ENCODE measurements around the gene LRRC55.

The LRRC55 gene

GRCh38 chr11:57203359-57203758 lies 21.6 kb downstream of the LRRC55 start:
- no peak for DNase-seq
- no peak for TF ChIP-seq GATA1 (IDR thresholded peaks at IDR 0.05; ENCODE audit: low read depth, low read length)
- no peak for TF ChIP-seq POLR2A (IDR thresholded peaks at IDR 0.05; ENCODE audit: low read length)

DNA sequence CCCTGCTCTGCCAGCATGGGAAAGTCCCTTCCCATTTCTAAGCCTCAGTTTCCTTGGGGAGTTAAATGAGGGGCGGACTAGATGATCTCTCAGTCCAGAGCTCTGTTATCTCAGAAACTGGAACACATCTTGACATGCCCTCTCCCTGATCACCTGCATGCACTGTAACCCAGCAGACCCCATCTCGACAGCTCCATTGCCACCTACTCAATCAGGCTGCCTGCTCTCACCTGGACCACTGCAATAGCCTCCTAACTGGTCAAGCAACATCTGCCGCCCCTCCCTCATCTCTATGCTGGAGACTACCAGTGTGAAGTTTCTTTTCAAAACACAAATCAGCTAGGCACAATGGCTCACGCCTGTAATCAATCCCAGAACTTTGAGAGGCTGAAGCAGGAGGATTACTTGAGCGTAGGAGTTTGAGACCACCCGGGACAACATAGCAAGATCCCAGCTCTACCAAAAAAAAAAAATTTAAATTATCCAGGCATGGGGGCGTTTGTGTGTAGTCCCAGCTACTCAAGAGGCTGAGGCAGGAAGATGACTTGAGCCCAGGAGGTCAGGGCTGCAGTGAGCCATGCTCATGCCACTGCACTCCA lies 22.2 kb downstream of the LRRC55 start:
- no peak for TF ChIP-seq POLR2A (IDR thresholded peaks at IDR 0.05; ENCODE audit: low read length)
- no peak for TF ChIP-seq GATA1 (IDR thresholded peaks at IDR 0.05; ENCODE audit: low read depth, low read length)
- no peak for DNase-seq

- TF ChIP-seq POLR2A (IDR thresholded peaks at IDR 0.05; ENCODE audit: low read length) (no peak), GATA1 (IDR thresholded peaks at IDR 0.05; ENCODE audit: low read depth, low read length) (no peak)
- DNase-seq, result peak; percentile 22 to 46
These were observed 23.4 kb downstream of the LRRC55 start for GRCh38 chr11:57205041-57205641.

GRCh38 chr11:57207168-57207567 lies 25.4 kb downstream of the LRRC55 start:
- TF ChIP-seq POLR2A (IDR thresholded peaks at IDR 0.05; ENCODE audit: low read length), result no peak
- no peak for TF ChIP-seq GATA1 (IDR thresholded peaks at IDR 0.05; ENCODE audit: low read depth, low read length)
- no peak for DNase-seq

DNA sequence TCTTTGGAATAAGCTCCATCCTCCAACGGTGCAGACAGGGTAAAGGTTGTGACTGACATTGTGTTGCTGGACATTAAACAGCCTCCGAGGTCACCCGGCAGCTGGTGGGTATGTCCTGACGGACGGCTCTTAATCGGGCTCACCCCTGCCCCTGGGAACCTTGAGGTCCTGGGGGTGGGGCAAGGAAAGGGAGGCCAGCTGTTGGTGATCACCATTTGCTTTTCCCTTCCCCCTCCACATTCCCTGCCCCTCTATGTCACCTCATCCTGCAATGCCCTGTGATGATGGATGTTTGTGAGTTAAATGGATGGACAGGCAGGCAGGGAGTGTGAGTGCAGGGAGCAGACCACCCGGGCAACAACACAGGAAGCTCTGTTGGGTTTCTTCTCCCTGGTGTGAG lies 29.0 kb downstream of the LRRC55 start:
- DNase-seq, result no peak
- TF ChIP-seq GATA1 (IDR thresholded peaks at IDR 0.05; ENCODE audit: low read depth, low read length), result no peak
- no peak for TF ChIP-seq POLR2A (IDR thresholded peaks at IDR 0.05; ENCODE audit: low read length)

- TF ChIP-seq POLR2A (IDR thresholded peaks at IDR 0.05; ENCODE audit: low read length), result no peak
- no peak for TF ChIP-seq GATA1 (IDR thresholded peaks at IDR 0.05; ENCODE audit: low read depth, low read length)
- DNase-seq, result no peak
These were observed 31.8 kb downstream of the LRRC55 start for GRCh38 chr11:57213342-57214097.

DNA sequence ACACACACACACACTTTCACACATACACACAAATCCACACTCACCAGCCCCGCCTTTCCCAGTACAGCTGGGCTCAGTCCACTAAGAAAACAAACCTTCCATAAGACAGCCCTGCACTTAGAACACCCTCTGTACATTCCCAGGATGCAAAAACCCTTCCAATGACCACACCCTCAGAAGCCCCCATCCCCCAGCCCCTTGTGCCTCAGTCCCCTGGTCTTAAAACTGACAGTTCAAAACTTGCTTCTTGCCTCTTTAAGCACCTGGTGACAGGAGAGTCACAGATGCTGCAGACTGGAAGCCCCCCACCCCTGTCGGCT lies 32.3 kb downstream of the LRRC55 start:
- no peak for DNase-seq
- TF ChIP-seq POLR2A (IDR thresholded peaks at IDR 0.05; ENCODE audit: low read length) (no peak), GATA1 (IDR thresholded peaks at IDR 0.05; ENCODE audit: low read depth, low read length) (no peak)

DNA sequence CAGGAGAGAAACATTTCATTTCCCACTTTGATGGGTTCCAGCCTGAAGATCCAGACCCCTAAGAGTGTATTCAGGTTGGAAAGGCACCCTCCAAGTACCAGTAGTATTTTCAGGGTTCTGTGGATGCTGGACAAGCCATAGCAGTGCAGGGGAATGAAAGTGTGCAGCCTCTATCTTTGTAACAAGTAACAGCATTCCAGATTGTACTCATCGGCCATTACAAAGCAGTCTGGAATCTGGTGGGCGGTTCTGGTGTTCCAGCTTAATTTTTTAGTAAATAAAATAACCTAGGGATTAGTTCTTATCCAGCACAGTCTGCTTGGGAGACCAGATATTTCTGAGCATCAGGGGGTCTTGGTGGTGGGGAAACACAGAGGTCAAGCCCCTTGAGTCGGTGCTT lies 32.7 kb downstream of the LRRC55 start:
- TF ChIP-seq GATA1 (IDR thresholded peaks at IDR 0.05; ENCODE audit: low read depth, low read length) (no peak), POLR2A (IDR thresholded peaks at IDR 0.05; ENCODE audit: low read length) (no peak)

DNA sequence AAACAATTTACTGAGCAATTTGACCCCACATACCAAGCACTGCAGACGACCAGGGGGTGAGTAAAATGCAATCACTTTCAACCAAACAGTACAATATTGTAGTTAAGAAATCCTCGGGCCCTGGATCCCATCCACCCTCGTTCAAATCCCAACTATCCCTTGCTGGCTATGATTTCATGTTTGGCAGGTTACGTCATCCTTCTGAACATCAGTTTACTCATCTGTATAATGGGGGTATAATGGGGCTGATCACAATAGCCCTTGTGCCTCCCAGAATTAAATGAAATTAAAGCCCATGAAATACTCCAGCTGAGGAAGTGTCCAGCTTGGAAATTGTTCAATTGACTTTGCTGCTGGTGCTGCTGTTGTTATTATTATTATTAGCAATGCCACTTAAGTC lies 34.7 kb downstream of the LRRC55 start:
- DNase-seq, result no peak
- TF ChIP-seq POLR2A (IDR thresholded peaks at IDR 0.05; ENCODE audit: low read length) (no peak), GATA1 (IDR thresholded peaks at IDR 0.05; ENCODE audit: low read depth, low read length) (no peak)

More for the DNA sequence above, 32.7 kb downstream of the LRRC55 start:
- DNase-seq, result no peak

GRCh38 chr11:57217053-57217452 lies 35.3 kb downstream of the LRRC55 start:
- DNase-seq, result no peak

GRCh38 chr11:57219021-57219627 lies 37.4 kb downstream of the LRRC55 start:
- TF ChIP-seq GATA1 (IDR thresholded peaks at IDR 0.05; ENCODE audit: low read depth, low read length), result no peak
- TF ChIP-seq POLR2A (IDR thresholded peaks at IDR 0.05; ENCODE audit: low read length), result no peak
- no peak for DNase-seq

More at GRCh38 chr11:57217053-57217452, 35.3 kb downstream of the LRRC55 start:
- TF ChIP-seq POLR2A (IDR thresholded peaks at IDR 0.05; ENCODE audit: low read length) (no peak), GATA1 (IDR thresholded peaks at IDR 0.05; ENCODE audit: low read depth, low read length) (no peak)

DNA sequence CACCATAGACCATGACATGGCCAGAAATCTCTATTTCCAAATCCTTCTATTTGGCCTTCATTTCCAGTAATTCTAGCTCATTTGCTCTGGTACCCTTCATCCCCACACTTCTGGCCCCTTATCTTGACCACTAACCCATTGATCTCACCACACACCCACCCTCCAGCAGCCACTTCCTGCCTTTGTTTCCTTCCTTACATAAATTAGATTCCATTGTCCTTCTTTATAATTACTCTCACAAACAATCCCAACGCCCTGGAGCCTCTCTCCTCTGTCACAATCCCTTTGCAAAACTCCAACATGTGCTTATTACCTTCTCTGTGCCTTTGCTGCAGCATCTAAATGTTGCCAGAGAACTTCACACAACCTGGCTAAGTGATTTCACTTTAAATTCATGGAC lies 40.5 kb downstream of the LRRC55 start:
- TF ChIP-seq POLR2A (IDR thresholded peaks at IDR 0.05; ENCODE audit: low read length) (no peak), GATA1 (IDR thresholded peaks at IDR 0.05; ENCODE audit: low read depth, low read length) (no peak)
- DNase-seq, result no peak

DNA sequence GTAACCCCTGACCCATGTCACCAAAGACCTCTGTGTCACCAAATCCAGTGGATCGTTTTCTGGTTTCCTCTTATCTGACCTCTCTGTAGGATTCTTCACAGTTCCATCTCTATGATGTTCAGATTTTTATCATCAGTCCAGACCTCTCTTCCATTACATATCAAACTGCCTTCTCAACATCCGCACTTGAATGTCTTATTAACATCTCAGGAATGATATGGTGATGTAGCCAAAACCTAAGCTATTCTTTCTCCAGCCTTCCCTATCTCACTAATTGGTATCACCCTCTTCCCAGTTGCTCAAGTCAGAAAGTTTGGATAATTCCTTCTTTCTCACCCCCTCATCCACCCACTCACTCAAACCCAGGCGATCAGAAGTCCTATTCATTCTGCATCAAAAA lies 41.8 kb downstream of the LRRC55 start:
- TF ChIP-seq GATA1 (IDR thresholded peaks at IDR 0.05; ENCODE audit: low read depth, low read length), result no peak
- no peak for TF ChIP-seq POLR2A (IDR thresholded peaks at IDR 0.05; ENCODE audit: low read length)
- DNase-seq, result no peak

GRCh38 chr11:57224128-57224527 lies 42.4 kb downstream of the LRRC55 start:
- TF ChIP-seq POLR2A (IDR thresholded peaks at IDR 0.05; ENCODE audit: low read length) (no peak), GATA1 (IDR thresholded peaks at IDR 0.05; ENCODE audit: low read depth, low read length) (no peak)
- no peak for DNase-seq

All from erythroblast (primary cell).